HG03354 (cell line): ENCODE results near the gene SENP2.
A peak's percentile ranks its signal among the peaks of the same experiment; 100 is the strongest.
"Not testable (repeated sequence)": the region's sequence is repeated elsewhere in the genome, so short reads cannot be mapped to it uniquely, and the experiment has no call there.

Experiments used
- ATAC-seq: cut with Tn5 transposase; IDR thresholded peaks from one replicate; pipeline ENCODE4 v1.9.1; 2021; ENCODE audit warnings: mild to moderate bottlenecking; ENCODE audit not compliant: unreplicated experiment, poor library complexity, severe bottlenecking

SENP2 gene

GRCh38 chr3:185584686-185585085 lies 1.4 kb upstream of the SENP2 start:
- no peak for ATAC-seq

- ATAC-seq, result no peak
These were observed 607 bp upstream of the SENP2 start for GRCh38 chr3:185585518-185585858.

- no peak for ATAC-seq
These were observed 568 bp downstream of the SENP2 start for GRCh38 chr3:185586686-185587039.

- no peak for ATAC-seq
These were observed 8.0 kb downstream of the SENP2 start for GRCh38 chr3:185594073-185594472.

- ATAC-seq, result peak; percentile 56
These were observed 9.4 kb downstream of the SENP2 start for GRCh38 chr3:185595526-185595925.

- ATAC-seq, result no peak
These were observed 19.5 kb downstream of the SENP2 start for GRCh38 chr3:185605566-185605965.

GRCh38 chr3:185606196-185606595 lies 20.1 kb downstream of the SENP2 start:
- no peak for ATAC-seq

GRCh38 chr3:185613016-185613415 lies 26.9 kb downstream of the SENP2 start:
- no peak for ATAC-seq

GRCh38 chr3:185623939-185624665 lies 38.0 kb downstream of the SENP2 start:
- ATAC-seq, result no peak

- ATAC-seq, result no peak
These were observed 39.7 kb downstream of the SENP2 start for GRCh38 chr3:185625784-185626183.

GRCh38 chr3:185629554-185630181 lies 43.6 kb downstream of the SENP2 start:
- no peak for ATAC-seq

- no peak for ATAC-seq
These were observed 44.1 kb downstream of the SENP2 start for GRCh38 chr3:185630182-185630622.

- ATAC-seq, result no peak
These were observed 45.0 kb downstream of the SENP2 start for GRCh38 chr3:185631108-185631507.

- ATAC-seq, result no peak
These were observed 45.6 kb downstream of the SENP2 start for GRCh38 chr3:185631508-185632206.

- ATAC-seq, result no peak
These were observed 46.9 kb downstream of the SENP2 start for GRCh38 chr3:185632996-185633395.

- no peak for ATAC-seq
These were observed 51.3 kb downstream of the SENP2 start for GRCh38 chr3:185637388-185637787.

GRCh38 chr3:185638651-185639050 lies 52.6 kb downstream of the SENP2 start:
- ATAC-seq, result not testable (repeated sequence)

GRCh38 chr3:185639632-185640206 lies 53.6 kb downstream of the SENP2 start:
- no peak for ATAC-seq

- ATAC-seq, result no peak
These were observed 54.2 kb downstream of the SENP2 start for GRCh38 chr3:185640308-185640707.

- not testable (repeated sequence) for ATAC-seq
These were observed 59.1 kb downstream of the SENP2 start for GRCh38 chr3:185645191-185645590.
